SU-DHL-6 (cell line): ENCODE data around the gene MACROH2A2.

Source experiments
- H2AFZ ChIP-seq: fragments of 200-600 bp; sonication (generic); 2 replicates; pipeline ENCODE4 v1.6.1; 2014; ENCODE audit warnings: low read depth, mild to moderate bottlenecking, moderate library complexity, mixed read lengths, antibody characterized with exemption, low read length; ENCODE audit not compliant: severe bottlenecking
- H3F3A ChIP-seq: fragments of 200-600 bp; shearing (Covaris generic); 2 replicates; pipeline ENCODE4 v1.6.0; 2016; ENCODE audit warnings: antibody characterized with exemption, mild to moderate bottlenecking; ENCODE audit not compliant: insufficient read depth
- H3K27ac ChIP-seq: fragments of 200-600 bp; sonication (generic); 2 replicates; pipeline ENCODE4 v1.5.1; 2016; ENCODE audit warnings: low read depth, mild to moderate bottlenecking, low read length, moderate library complexity, mixed read lengths
- H3K27me3 ChIP-seq: fragments of 200-600 bp; sonication (generic), shearing (Covaris generic); 2 replicates; pipeline ENCODE4 v1.6.0; 2014; ENCODE audit warnings: mild to moderate bottlenecking, low read length
- H3K36me3 ChIP-seq: fragments of 200-600 bp; sonication (generic); 2 replicates; pipeline ENCODE4 v1.6.1; 2014; ENCODE audit warnings: mild to moderate bottlenecking, low read length, mixed read lengths
- H3K4me2 ChIP-seq: fragments of 300-600, 200-600 bp; shearing (Covaris generic), sonication (generic); 2 replicates; pipeline ENCODE4 v1.6.0; 2014; ENCODE audit warnings: low read length, low read depth, mild to moderate bottlenecking; ENCODE audit not compliant: poor library complexity, severe bottlenecking
- H3K4me3 ChIP-seq: fragments of 200-600 bp; sonication (generic); 2 replicates; pipeline ENCODE4 v1.5.1; 2014; ENCODE audit warnings: antibody characterized with exemption, low read length, mild to moderate bottlenecking, mixed read lengths; ENCODE audit not compliant: insufficient read depth, poor library complexity, severe bottlenecking
- H3K79me2 ChIP-seq: fragments of 200-600 bp; sonication (generic); 2 replicates; pipeline ENCODE4 v1.6.1; 2014; ENCODE audit warnings: mild to moderate bottlenecking, low read length, moderate library complexity; ENCODE audit not compliant: insufficient read depth
- H3K9ac ChIP-seq: fragments of 200-600 bp; sonication (generic); 2 replicates; pipeline ENCODE4 v1.7.0; 2014; ENCODE audit warnings: mild to moderate bottlenecking, low read length
- H3K9me2 ChIP-seq: fragments of 200-600 bp; sonication (generic); replicated peaks from 2 replicates; pipeline ENCODE4 v1.6.1; 2014; ENCODE audit warnings: low read length; ENCODE audit not compliant: insufficient read depth
- H3K9me3 ChIP-seq: fragments of 200-600 bp; sonication (generic); 2 replicates; pipeline ENCODE4 v1.6.1; 2014; ENCODE audit warnings: low read length, mixed read lengths; ENCODE audit not compliant: insufficient read depth
- H4K20me1 ChIP-seq: fragments of 200-600 bp; sonication (generic); 2 replicates; pipeline ENCODE4 v1.6.1; 2014; ENCODE audit warnings: low read depth, mild to moderate bottlenecking, antibody characterized with exemption, low read length, moderate library complexity, mixed read lengths
- CTCF ChIP-seq: fragments of 200-600 bp; sonication (generic); IDR thresholded peaks from one replicate; pipeline ENCODE4 v1.5.1; 2017; ENCODE audit warnings: antibody characterized with exemption, mild to moderate bottlenecking, low read length, moderate library complexity; ENCODE audit not compliant: insufficient read depth, poor library complexity, severe bottlenecking
- EZH2phosphoT487 ChIP-seq: fragments of 200-600 bp; sonication (generic), shearing (Covaris generic); conservative IDR thresholded peaks from 2 replicates; pipeline ENCODE4 v1.6.1; 2018; ENCODE audit warnings: mild to moderate bottlenecking, antibody characterized with exemption, low read length, moderate library complexity, mixed read lengths

MACROH2A2 gene

GRCh38 chr10:70119197-70119596 is 66.6 kb downstream of the MACROH2A2 start:
- no peaks in the 10 kb centered on the region for H3K79me2 ChIP-seq
- H3F3A ChIP-seq: no peaks in the 10 kb centered on the region
- TF ChIP-seq EZH2phosphoT487 (no peak), CTCF (no peak)
- no peaks in the 10 kb centered on the region for H3K27me3 ChIP-seq
- no peak overlapping the region for H3K4me2 ChIP-seq
- no peak overlapping the region for H3K27ac ChIP-seq
- H3K4me3 ChIP-seq: no peak overlapping the region
- H3K9ac ChIP-seq: no peak overlapping the region
- no peaks in the 10 kb centered on the region for H3K36me3 ChIP-seq
- H3K9me2 ChIP-seq: no peaks in the 10 kb centered on the region
- no peak overlapping the region for H2AFZ ChIP-seq
- no peaks in the 10 kb centered on the region for H3K9me3 ChIP-seq
- H4K20me1 ChIP-seq: no peaks in the 10 kb centered on the region

GRCh38 chr10:70119623-70120022 is 67.0 kb downstream of the MACROH2A2 start:
- no peaks in the 10 kb centered on the region for H4K20me1 ChIP-seq
- no peak overlapping the region for H3K27ac ChIP-seq
- no peak overlapping the region for H2AFZ ChIP-seq
- H3K79me2 ChIP-seq: no peaks in the 10 kb centered on the region
- no peak overlapping the region for H3K4me3 ChIP-seq
- H3K9ac ChIP-seq: no peak overlapping the region
- H3K36me3 ChIP-seq: no peaks in the 10 kb centered on the region
- H3K27me3 ChIP-seq: no peaks in the 10 kb centered on the region
- TF ChIP-seq EZH2phosphoT487: no peak
- no peak for TF ChIP-seq CTCF
- H3F3A ChIP-seq: no peaks in the 10 kb centered on the region
- no peaks in the 10 kb centered on the region for H3K9me2 ChIP-seq
- H3K9me3 ChIP-seq: no peaks in the 10 kb centered on the region
- H3K4me2 ChIP-seq: no peak overlapping the region

GRCh38 chr10:70120417-70120816 is 67.8 kb downstream of the MACROH2A2 start:
- Histone ChIP-seq H3K4me3 (no peak overlapping the region), H3K9me2 (no peaks in the 10 kb centered on the region), H3K27me3 (no peaks in the 10 kb centered on the region)

More at GRCh38 chr10:70120417-70120816, 67.8 kb downstream of the MACROH2A2 start:
- H2AFZ ChIP-seq: no peak overlapping the region
- H3K36me3 ChIP-seq: no peaks in the 10 kb centered on the region
- H3K27ac ChIP-seq: no peak overlapping the region
- no peak overlapping the region for H3K4me2 ChIP-seq
- H3K79me2 ChIP-seq: no peaks in the 10 kb centered on the region
- no peaks in the 10 kb centered on the region for H4K20me1 ChIP-seq
- no peaks in the 10 kb centered on the region for H3K9me3 ChIP-seq
- TF ChIP-seq EZH2phosphoT487 (no peak), CTCF (no peak)
- no peaks in the 10 kb centered on the region for H3F3A ChIP-seq
- no peak overlapping the region for H3K9ac ChIP-seq
